Endothelial cell (in vitro differentiated cells): ENCODE results near the gene FERMT1. TPM values are rescaled to one million over a fixed set of nuclear protein-coding genes. Genes with fewer than 3 reads are reported as not detected.
"Not testable (repeated sequence)": the region's sequence is repeated elsewhere in the genome, so short reads cannot be mapped to it uniquely, and the experiment has no call there.

Source experiments
- DNase-seq: peaks from one replicate; pipeline ENCODE4 v3.0.0; 2021; ENCODE audit warnings: low spot score
- H3K27ac Mint-ChIP-seq: one replicate; pipeline ENCODE4 v1.8.0; 2021; ENCODE audit warnings: mixed read lengths, inconsistent platforms; ENCODE audit not compliant: unreplicated experiment
- H3K27me3 Mint-ChIP-seq: one replicate; pipeline ENCODE4 v1.8.0; 2021; ENCODE audit warnings: mild to moderate bottlenecking, moderate library complexity, mixed read lengths, inconsistent platforms; ENCODE audit not compliant: unreplicated experiment
- H3K36me3 Mint-ChIP-seq: one replicate; pipeline ENCODE4 v1.8.0; 2021; ENCODE audit warnings: mild to moderate bottlenecking, low read depth, mixed read lengths, inconsistent platforms; ENCODE audit not compliant: unreplicated experiment
- H3K4me1 Mint-ChIP-seq: one replicate; pipeline ENCODE4 v1.8.0; 2021; ENCODE audit warnings: mild to moderate bottlenecking, mixed read lengths, inconsistent platforms; ENCODE audit not compliant: unreplicated experiment
- H3K4me3 Mint-ChIP-seq: one replicate; pipeline ENCODE4 v1.8.0; 2021; ENCODE audit warnings: mild to moderate bottlenecking, mixed read lengths, inconsistent platforms; ENCODE audit not compliant: unreplicated experiment
- H3K9me3 Mint-ChIP-seq: one replicate; pipeline ENCODE4 v1.8.0; 2021; ENCODE audit warnings: mixed read lengths, inconsistent platforms; ENCODE audit not compliant: unreplicated experiment
- CTCF ChIP-seq: fragments of 200-600 bp; sonication (generic); IDR thresholded peaks from one replicate; pipeline ENCODE4 v1.5.0; 2021; ENCODE audit warnings: antibody characterized with exemption; ENCODE audit not compliant: unreplicated experiment
- total RNA-seq: library from RNA; stranded (reverse); fragmentation: NEBNext Ultra II Directional; extraction: Animal tissue kit (Norgen Biotek cat#: 25700); gene quantifications from one replicate; pipeline ENCODE4 v1.2.1, GENCODE V29; 2021; ENCODE audit not compliant: unreplicated experiment

The FERMT1 gene
- total RNA-seq, 1 donor from 2014 or later = 0.62 TPM

GRCh38 chr20:6038256-6038655 lies 84.6 kb downstream of the FERMT1 start:
- no peak for TF ChIP-seq CTCF
- peaks cover 16% of the 10 kb centered on the region for H3K4me1 Mint-ChIP-seq
- peaks cover 10% of the 10 kb centered on the region for H3K36me3 Mint-ChIP-seq

GRCh38 chr20:6037082-6037481 lies 85.7 kb downstream of the FERMT1 start:
- Mint-ChIP-seq H3K27ac (no peak overlapping the region), H3K36me3 (peaks cover 6% of the 10 kb centered on the region), H3K9me3 (no peaks in the 10 kb centered on the region), H3K4me1 (peaks cover 19% of the 10 kb centered on the region), H3K27me3 (peaks cover 3% of the 10 kb centered on the region), H3K4me3 (no peak overlapping the region)
- TF ChIP-seq CTCF = no peak
- DNase-seq = no peak

More at GRCh38 chr20:6038256-6038655, 84.6 kb downstream of the FERMT1 start:
- DNase-seq = no peak
- Mint-ChIP-seq H3K27me3 (peaks cover 3% of the 10 kb centered on the region), H3K9me3 (no peaks in the 10 kb centered on the region), H3K4me3 (no peak overlapping the region), H3K27ac (no peak overlapping the region)

- no peaks in the 10 kb centered on the region for H3K9me3 Mint-ChIP-seq
- H3K27ac Mint-ChIP-seq = no peak overlapping the region
- H3K36me3 Mint-ChIP-seq = peaks cover 6% of the 10 kb centered on the region
- peaks cover 19% of the 10 kb centered on the region for H3K4me1 Mint-ChIP-seq
- DNase-seq = no peak
- H3K27me3 Mint-ChIP-seq = peaks cover 3% of the 10 kb centered on the region
- TF ChIP-seq CTCF = no peak
- H3K4me3 Mint-ChIP-seq = no peak overlapping the region
Measured at GRCh38 chr20:6036213-6036612, 86.6 kb downstream of the FERMT1 start.

GRCh38 chr20:6034134-6034969 lies 88.5 kb downstream of the FERMT1 start:
- Mint-ChIP-seq H3K27me3 (peaks cover 2% of the 10 kb centered on the region), H3K27ac (peak overlapping the region; percentile 6), H3K4me3 (no peak overlapping the region), H3K9me3 (no peaks in the 10 kb centered on the region), H3K4me1 (peaks cover 19% of the 10 kb centered on the region), H3K36me3 (peaks cover under 1% of the 10 kb centered on the region)
- no peak for TF ChIP-seq CTCF
- no peak for DNase-seq

GRCh38 chr20:6032907-6033306 lies 89.9 kb downstream of the FERMT1 start:
- H3K4me3 Mint-ChIP-seq, H3K27me3 Mint-ChIP-seq, H3K36me3 Mint-ChIP-seq, H3K9me3 Mint-ChIP-seq, DNase-seq, H3K27ac Mint-ChIP-seq: not testable (repeated sequence)
- H3K4me1 Mint-ChIP-seq = peaks cover 19% of the 10 kb centered on the region
